ENCODE data around the gene GLRA3.

Gene GLRA3

GRCh38 chr4:174592256-174592984 is 236.6 kb downstream of the GLRA3 start:
- DNase-seq (ENCODE audit: extremely low read depth, insufficient read length): no peak
- no peak for TF ChIP-seq CTCF (IDR thresholded peaks at IDR 0.05; ENCODE audit: insufficient read depth, low read length, poor library complexity, severe bottlenecking)
- no peak overlapping the region for H3K4me3 ChIP-seq (replicated peaks; ENCODE audit: low read depth, low read length)
- no peaks in the 10 kb centered on the region for H3K36me3 ChIP-seq (ENCODE audit: control insufficient read depth, insufficient read depth, low read length)
- H3K27me3 ChIP-seq (replicated peaks; ENCODE audit: control insufficient read depth, insufficient read depth, low read length): no peaks in the 10 kb centered on the region

- TF ChIP-seq CTCF (IDR thresholded peaks at IDR 0.05; ENCODE audit: insufficient read depth, low read length, poor library complexity, severe bottlenecking): no peak
- peak; percentile 18 for DNase-seq (ENCODE audit: extremely low read depth, insufficient read length)
Observed at GRCh38 chr4:174591243-174592021, 237.6 kb downstream of the GLRA3 start.

GRCh38 chr4:174590336-174590735 is 238.7 kb downstream of the GLRA3 start:
- no peaks in the 10 kb centered on the region for H3K36me3 ChIP-seq (ENCODE audit: control insufficient read depth, insufficient read depth, low read length)
- DNase-seq (ENCODE audit: extremely low read depth, insufficient read length): no peak
- no peak overlapping the region for H3K4me3 ChIP-seq (replicated peaks; ENCODE audit: low read depth, low read length)
- TF ChIP-seq CTCF (IDR thresholded peaks at IDR 0.05; ENCODE audit: insufficient read depth, low read length, poor library complexity, severe bottlenecking): no peak
- H3K27me3 ChIP-seq (replicated peaks; ENCODE audit: control insufficient read depth, insufficient read depth, low read length): no peaks in the 10 kb centered on the region

More at GRCh38 chr4:174591243-174592021, 237.6 kb downstream of the GLRA3 start:
- H3K27me3 ChIP-seq (replicated peaks; ENCODE audit: control insufficient read depth, insufficient read depth, low read length): no peaks in the 10 kb centered on the region
- no peak overlapping the region for H3K4me3 ChIP-seq (replicated peaks; ENCODE audit: low read depth, low read length)
- no peaks in the 10 kb centered on the region for H3K36me3 ChIP-seq (ENCODE audit: control insufficient read depth, insufficient read depth, low read length)

All from GM06990 (cell line).